GM23338 (cell line): ENCODE measurements around the gene SPRY1. TPM values are rescaled to one million over a fixed set of nuclear protein-coding genes. Genes with fewer than 3 reads are reported as not detected.

Source experiments
- ATAC-seq: fragments of 200-7000 bp; cut with Tn5 transposase; 3 replicates; pipeline ENCODE4 v1.9.1; 2020
- DNase-seq: peaks from one replicate; pipeline ENCODE4 v3.0.0-alpha.2; 2015; ENCODE audit warnings: low spot score
- H2AFZ ChIP-seq: fragments of 200-600 bp; sonication (generic); 2 replicates; pipeline ENCODE4 v1.8.0; 2016; ENCODE audit warnings: antibody characterized with exemption, mild to moderate bottlenecking, moderate library complexity
- H3F3A ChIP-seq: fragments of 200-600 bp; sonication (generic); replicated peaks from 2 replicates; pipeline ENCODE4 v1.8.0; 2017; ENCODE audit warnings: antibody characterized with exemption, mixed run types, low read depth
- H3K27ac ChIP-seq: fragments of 200-600 bp; sonication (generic); 2 replicates; pipeline ENCODE4 v1.6.1; 2016; ENCODE audit warnings: low read depth
- H3K27me3 ChIP-seq: fragments of 200-600 bp; sonication (generic); 2 replicates; pipeline ENCODE4 v1.8.0; 2016; ENCODE audit warnings: mild to moderate bottlenecking, mixed run types, moderate library complexity; ENCODE audit not compliant: insufficient read depth
- H3K36me3 ChIP-seq: fragments of 200-600 bp; sonication (generic); 2 replicates; pipeline ENCODE4 v1.8.0; 2016; ENCODE audit warnings: mild to moderate bottlenecking; ENCODE audit not compliant: insufficient read depth
- H3K4me1 ChIP-seq: fragments of 200-600 bp; sonication (generic); 2 replicates; pipeline ENCODE4 v1.8.0; 2016; ENCODE audit warnings: mild to moderate bottlenecking, moderate library complexity; ENCODE audit not compliant: insufficient read depth
- H3K4me2 ChIP-seq: fragments of 200-600 bp; sonication (generic); 2 replicates; pipeline ENCODE4 v1.7.1; 2017; ENCODE audit warnings: mixed run types
- H3K4me3 ChIP-seq: fragments of 200-600 bp; sonication (generic); 2 replicates; pipeline ENCODE4 v1.6.1; 2016; ENCODE audit warnings: mixed run types
- H3K79me2 ChIP-seq: fragments of 200-600 bp; sonication (generic); replicated peaks from 2 replicates; pipeline ENCODE4 v1.8.0; 2017; ENCODE audit warnings: mild to moderate bottlenecking; ENCODE audit not compliant: insufficient read depth
- H3K9me2 ChIP-seq: fragments of 200-600 bp; sonication (generic); 2 replicates; pipeline ENCODE4 v1.8.0; 2017; ENCODE audit not compliant: insufficient read depth
- H4K20me1 ChIP-seq: fragments of 200-600 bp; sonication (generic); replicated peaks from 2 replicates; pipeline ENCODE4 v1.8.0; 2017; ENCODE audit warnings: mild to moderate bottlenecking; ENCODE audit not compliant: insufficient read depth
- H3K27ac Mint-ChIP-seq: 2 replicates; pipeline ENCODE4 v1.8.0; 2020; ENCODE audit warnings: inconsistent platforms, mild to moderate bottlenecking, moderate library complexity, mixed read lengths
- H3K27me3 Mint-ChIP-seq: 3 replicates; pipeline ENCODE4 v1.8.0; 2022; ENCODE audit warnings: low read depth, mild to moderate bottlenecking, moderate library complexity, mixed read lengths, inconsistent platforms; ENCODE audit not compliant: insufficient read depth, poor library complexity
- H3K36me3 Mint-ChIP-seq: 3 replicates; pipeline ENCODE4 v1.8.0; 2021; ENCODE audit warnings: low read depth, mild to moderate bottlenecking, inconsistent platforms, moderate library complexity, mixed read lengths
- H3K4me1 Mint-ChIP-seq: 3 replicates; pipeline ENCODE4 v1.8.0; 2020; ENCODE audit warnings: mild to moderate bottlenecking, inconsistent platforms, mixed read lengths
- H3K4me3 Mint-ChIP-seq: 3 replicates; pipeline ENCODE4 v1.8.0; 2021; ENCODE audit warnings: moderate library complexity, mild to moderate bottlenecking, inconsistent platforms, mixed read lengths
- H3K9me3 Mint-ChIP-seq: 3 replicates; pipeline ENCODE4 v1.8.0; 2020; ENCODE audit warnings: moderate library complexity, mild to moderate bottlenecking, inconsistent platforms, mixed read lengths
- NANOG ChIP-seq: IDR thresholded peaks from 2 replicates; pipeline ENCODE4 v1.6.1; 2016; ENCODE audit warnings: antibody characterized with exemption, borderline replicate concordance
- ZNF114 ChIP-seq: fragments of 250-450 bp; sonication (Bioruptor Pico); IDR thresholded peaks from 2 replicates; pipeline ENCODE4 v1.5.0; 2020; ENCODE audit warnings: mild to moderate bottlenecking, moderate library complexity
- polyA plus RNA-seq: library from polyadenylated mRNA; unstranded; fragments of >200 nt; fragmentation: Nextera tagmentation; extraction: Ambion mirVana; gene quantifications from 2 replicates; pipeline ENCODE4 v1.2.1, GENCODE V29; 2016
- total RNA-seq: library from RNA; depleted of rRNA; stranded (reverse); fragments of >200 nt; shearing (Covaris generic); gene quantifications from 2 replicates; pipeline ENCODE4 v1.2.3, GENCODE V29; 2014
- TF ChIP-seq, protein P1 (sequence below): IDR thresholded peaks from one replicate; pipeline ENCODE4 v1.6.1; 2018; ENCODE audit warnings: antibody characterized with exemption; ENCODE audit not compliant: unreplicated experiment
- TF ChIP-seq, protein P2 (sequence below): fragments of 250-450 bp; sonication (Bioruptor Pico); IDR thresholded peaks from 2 replicates; pipeline ENCODE4 v1.5.0; 2020; ENCODE audit warnings: mild to moderate bottlenecking, moderate library complexity

Gene SPRY1
- total and polyA plus RNA-seq, 2 experiments from 2014 or later: 62.8 to 103 TPM

DNA sequence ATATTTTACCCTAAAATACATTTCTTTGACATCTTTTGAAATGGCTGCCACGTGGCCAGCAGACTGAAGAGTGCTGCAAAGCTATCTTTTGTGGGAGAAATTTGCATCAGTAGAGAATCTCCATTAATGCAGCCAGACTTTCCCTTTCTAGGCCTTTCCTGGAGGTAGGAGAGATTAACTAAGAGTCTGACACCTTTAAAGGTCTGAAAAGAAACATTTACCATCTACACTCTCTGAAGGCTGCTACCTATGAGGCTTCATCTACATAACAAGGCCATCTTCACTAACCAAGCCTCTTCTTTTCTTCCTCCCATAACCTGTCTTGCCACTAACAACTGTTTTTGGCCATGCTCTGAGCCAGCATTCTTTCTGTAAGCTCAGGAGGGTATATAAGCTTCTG, 17.8 kb upstream of the SPRY1 start:
- Histone ChIP-seq H3K4me2 (peak overlapping the region; percentile 53), H3K27ac (peak overlapping the region; percentile 93), H3K4me3 (peak overlapping the region; percentile 15; the same call in 1 of the 2 replicates), H3K4me1 (peaks cover 36% of the 10 kb centered on the region), H3F3A (no peaks in the 10 kb centered on the region), H4K20me1 (no peaks in the 10 kb centered on the region), H2AFZ (no peak overlapping the region), H3K27me3 (no peaks in the 10 kb centered on the region), H3K79me2 (no peaks in the 10 kb centered on the region), H3K9me2 (no peaks in the 10 kb centered on the region), H3K36me3 (no peaks in the 10 kb centered on the region)
- Mint-ChIP-seq H3K36me3 (peaks cover 15% of the 10 kb centered on the region; the same call in 2 of the 3 replicates), H3K9me3 (peaks cover 14% of the 10 kb centered on the region), H3K4me1 (peaks cover 54% of the 10 kb centered on the region), H3K27ac (peak overlapping the region; percentile 89), H3K4me3 (peak overlapping the region; percentile 14; the same call in 2 of the 3 replicates), H3K27me3 (peaks cover 2% of the 10 kb centered on the region)
- TF ChIP-seq ZNF114 (CRISPR knock-in tag) (peak; percentile 13; the same call in 1 of the 2 replicates), NANOG (peak; percentile 88)
- TF ChIP-seq, protein P1, sequence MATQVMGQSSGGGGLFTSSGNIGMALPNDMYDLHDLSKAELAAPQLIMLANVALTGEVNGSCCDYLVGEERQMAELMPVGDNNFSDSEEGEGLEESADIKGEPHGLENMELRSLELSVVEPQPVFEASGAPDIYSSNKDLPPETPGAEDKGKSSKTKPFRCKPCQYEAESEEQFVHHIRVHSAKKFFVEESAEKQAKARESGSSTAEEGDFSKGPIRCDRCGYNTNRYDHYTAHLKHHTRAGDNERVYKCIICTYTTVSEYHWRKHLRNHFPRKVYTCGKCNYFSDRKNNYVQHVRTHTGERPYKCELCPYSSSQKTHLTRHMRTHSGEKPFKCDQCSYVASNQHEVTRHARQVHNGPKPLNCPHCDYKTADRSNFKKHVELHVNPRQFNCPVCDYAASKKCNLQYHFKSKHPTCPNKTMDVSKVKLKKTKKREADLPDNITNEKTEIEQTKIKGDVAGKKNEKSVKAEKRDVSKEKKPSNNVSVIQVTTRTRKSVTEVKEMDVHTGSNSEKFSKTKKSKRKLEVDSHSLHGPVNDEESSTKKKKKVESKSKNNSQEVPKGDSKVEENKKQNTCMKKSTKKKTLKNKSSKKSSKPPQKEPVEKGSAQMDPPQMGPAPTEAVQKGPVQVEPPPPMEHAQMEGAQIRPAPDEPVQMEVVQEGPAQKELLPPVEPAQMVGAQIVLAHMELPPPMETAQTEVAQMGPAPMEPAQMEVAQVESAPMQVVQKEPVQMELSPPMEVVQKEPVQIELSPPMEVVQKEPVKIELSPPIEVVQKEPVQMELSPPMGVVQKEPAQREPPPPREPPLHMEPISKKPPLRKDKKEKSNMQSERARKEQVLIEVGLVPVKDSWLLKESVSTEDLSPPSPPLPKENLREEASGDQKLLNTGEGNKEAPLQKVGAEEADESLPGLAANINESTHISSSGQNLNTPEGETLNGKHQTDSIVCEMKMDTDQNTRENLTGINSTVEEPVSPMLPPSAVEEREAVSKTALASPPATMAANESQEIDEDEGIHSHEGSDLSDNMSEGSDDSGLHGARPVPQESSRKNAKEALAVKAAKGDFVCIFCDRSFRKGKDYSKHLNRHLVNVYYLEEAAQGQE: no peak
- TF ChIP-seq, protein P2, sequence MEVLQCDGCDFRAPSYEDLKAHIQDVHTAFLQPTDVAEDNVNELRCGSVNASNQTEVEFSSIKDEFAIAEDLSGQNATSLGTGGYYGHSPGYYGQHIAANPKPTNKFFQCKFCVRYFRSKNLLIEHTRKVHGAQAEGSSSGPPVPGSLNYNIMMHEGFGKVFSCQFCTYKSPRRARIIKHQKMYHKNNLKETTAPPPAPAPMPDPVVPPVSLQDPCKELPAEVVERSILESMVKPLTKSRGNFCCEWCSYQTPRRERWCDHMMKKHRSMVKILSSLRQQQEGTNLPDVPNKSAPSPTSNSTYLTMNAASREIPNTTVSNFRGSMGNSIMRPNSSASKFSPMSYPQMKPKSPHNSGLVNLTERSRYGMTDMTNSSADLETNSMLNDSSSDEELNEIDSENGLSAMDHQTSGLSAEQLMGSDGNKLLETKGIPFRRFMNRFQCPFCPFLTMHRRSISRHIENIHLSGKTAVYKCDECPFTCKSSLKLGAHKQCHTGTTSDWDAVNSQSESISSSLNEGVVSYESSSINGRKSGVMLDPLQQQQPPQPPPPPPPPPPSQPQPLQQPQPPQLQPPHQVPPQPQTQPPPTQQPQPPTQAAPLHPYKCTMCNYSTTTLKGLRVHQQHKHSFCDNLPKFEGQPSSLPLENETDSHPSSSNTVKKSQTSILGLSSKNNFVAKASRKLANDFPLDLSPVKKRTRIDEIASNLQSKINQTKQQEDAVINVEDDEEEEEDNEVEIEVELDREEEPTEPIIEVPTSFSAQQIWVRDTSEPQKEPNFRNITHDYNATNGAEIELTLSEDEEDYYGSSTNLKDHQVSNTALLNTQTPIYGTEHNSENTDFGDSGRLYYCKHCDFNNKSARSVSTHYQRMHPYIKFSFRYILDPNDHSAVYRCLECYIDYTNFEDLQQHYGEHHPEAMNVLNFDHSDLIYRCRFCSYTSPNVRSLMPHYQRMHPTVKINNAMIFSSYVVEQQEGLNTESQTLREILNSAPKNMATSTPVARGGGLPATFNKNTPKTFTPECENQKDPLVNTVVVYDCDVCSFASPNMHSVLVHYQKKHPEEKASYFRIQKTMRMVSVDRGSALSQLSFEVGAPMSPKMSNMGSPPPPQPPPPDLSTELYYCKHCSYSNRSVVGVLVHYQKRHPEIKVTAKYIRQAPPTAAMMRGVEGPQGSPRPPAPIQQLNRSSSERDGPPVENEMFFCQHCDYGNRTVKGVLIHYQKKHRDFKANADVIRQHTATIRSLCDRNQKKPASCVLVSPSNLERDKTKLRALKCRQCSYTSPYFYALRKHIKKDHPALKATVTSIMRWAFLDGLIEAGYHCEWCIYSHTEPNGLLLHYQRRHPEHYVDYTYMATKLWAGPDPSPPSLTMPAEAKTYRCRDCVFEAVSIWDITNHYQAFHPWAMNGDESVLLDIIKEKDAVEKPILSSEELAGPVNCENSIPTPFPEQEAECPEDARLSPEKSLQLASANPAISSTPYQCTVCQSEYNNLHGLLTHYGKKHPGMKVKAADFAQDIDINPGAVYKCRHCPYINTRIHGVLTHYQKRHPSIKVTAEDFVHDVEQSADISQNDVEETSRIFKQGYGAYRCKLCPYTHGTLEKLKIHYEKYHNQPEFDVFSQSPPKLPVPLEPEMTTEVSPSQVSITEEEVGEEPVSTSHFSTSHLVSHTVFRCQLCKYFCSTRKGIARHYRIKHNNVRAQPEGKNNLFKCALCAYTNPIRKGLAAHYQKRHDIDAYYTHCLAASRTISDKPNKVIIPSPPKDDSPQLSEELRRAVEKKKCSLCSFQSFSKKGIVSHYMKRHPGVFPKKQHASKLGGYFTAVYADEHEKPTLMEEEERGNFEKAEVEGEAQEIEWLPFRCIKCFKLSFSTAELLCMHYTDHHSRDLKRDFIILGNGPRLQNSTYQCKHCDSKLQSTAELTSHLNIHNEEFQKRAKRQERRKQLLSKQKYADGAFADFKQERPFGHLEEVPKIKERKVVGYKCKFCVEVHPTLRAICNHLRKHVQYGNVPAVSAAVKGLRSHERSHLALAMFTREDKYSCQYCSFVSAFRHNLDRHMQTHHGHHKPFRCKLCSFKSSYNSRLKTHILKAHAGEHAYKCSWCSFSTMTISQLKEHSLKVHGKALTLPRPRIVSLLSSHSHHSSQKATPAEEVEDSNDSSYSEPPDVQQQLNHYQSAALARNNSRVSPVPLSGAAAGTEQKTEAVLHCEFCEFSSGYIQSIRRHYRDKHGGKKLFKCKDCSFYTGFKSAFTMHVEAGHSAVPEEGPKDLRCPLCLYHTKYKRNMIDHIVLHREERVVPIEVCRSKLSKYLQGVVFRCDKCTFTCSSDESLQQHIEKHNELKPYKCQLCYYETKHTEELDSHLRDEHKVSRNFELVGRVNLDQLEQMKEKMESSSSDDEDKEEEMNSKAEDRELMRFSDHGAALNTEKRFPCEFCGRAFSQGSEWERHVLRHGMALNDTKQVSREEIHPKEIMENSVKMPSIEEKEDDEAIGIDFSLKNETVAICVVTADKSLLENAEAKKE (CRISPR knock-in tag): peak; percentile 97
- ATAC-seq: peak; percentile 98
- DNase-seq: peak; percentile 82
